ENCODE measurements around the gene AQP1. TPM values are rescaled to one million over a fixed set of nuclear protein-coding genes. Genes with fewer than 3 reads are reported as not detected.
A peak's percentile ranks its signal among the peaks of the same experiment; 100 is the strongest.

The AQP1 gene
- 68.7 and 70.4 TPM in 2 replicates for total RNA-seq (2014; rRNA removed; shearing (Covaris generic))

GRCh38 chr7:30911561-30911969 is at the start of gene AQP1:
TSS of gene AQP1 (plus strand) at chr7:30911853. CDS start at chr7:30911910, 57 bp downstream.
- peak; percentile 73 for DNase-seq (ENCODE audit: low read depth)

GRCh38 chr7:30862995-30863705 is 48.5 kb upstream of the AQP1 start:
- DNase-seq (ENCODE audit: low read depth): no peak

GRCh38 chr7:30863706-30864035 is 48.0 kb upstream of the AQP1 start:
- DNase-seq (ENCODE audit: low read depth): peak; percentile 27

- DNase-seq (ENCODE audit: low read depth): no peak
These were observed 47.6 kb upstream of the AQP1 start for GRCh38 chr7:30864101-30864500.

DNA sequence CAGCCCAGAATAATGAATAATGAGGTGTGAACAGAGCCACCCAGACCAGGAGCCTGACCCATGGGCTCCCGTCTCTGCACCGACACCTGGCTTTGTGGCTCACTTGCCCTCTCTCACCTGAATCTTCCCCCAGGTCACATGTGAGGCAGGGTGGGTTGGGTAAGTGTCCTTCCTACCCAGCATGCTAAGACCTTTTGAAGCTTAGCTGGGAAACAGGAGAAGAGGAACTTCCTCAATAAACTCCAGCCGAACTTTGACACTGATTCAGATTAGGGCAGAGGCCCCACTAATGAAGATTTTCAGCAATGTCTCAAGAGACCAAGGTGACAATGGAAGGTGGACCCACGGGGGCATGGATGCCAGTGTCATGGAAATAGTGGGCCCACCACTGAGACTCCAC is 46.6 kb upstream of the AQP1 start:
- DNase-seq (ENCODE audit: low read depth): no peak

DNA sequence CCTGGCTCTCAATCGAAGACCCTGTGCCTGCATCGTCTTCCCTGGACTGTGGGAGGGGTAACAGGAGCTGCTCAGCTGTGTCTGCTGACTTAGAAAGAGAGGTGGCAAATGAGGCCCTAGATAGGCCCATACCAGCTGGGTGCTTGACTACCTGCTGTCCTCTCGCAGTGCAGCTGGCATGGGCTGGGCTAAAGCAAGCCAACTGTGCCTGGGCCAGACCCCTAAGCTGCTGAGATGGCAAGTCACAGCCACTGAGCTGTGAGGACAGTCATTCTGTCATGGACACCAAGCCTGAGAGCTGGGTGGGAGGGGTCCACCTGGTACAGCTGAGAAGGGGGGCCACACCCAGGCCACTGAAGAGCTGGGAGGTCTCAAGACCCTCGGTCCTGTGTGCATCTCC is 45.8 kb upstream of the AQP1 start:
- no peak for DNase-seq (ENCODE audit: low read depth)

- peak; percentile 75 for DNase-seq (ENCODE audit: low read depth)
These were observed 44.7 kb upstream of the AQP1 start for GRCh38 chr7:30866939-30867338.

DNA sequence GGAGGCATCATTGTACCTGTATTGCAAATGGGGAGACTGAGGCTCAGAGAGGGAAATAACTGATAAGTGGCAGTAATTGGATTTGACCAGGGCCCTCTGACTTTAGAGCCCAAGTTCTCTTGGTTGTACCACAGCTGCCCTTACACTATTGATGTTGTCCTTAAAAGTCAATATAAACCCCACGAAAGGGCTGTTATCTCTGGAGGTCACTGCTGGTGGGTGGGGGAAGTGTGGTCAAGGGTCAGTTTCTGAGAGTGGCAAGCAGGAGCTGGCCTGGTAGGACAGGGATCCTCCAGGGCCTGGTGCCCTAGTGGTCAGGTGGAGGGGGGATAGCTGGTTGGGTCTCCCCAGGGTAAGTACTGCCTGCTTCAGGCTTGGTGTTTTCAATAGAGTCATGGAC is 44.2 kb upstream of the AQP1 start:
- DNase-seq (ENCODE audit: low read depth): no peak

DNA sequence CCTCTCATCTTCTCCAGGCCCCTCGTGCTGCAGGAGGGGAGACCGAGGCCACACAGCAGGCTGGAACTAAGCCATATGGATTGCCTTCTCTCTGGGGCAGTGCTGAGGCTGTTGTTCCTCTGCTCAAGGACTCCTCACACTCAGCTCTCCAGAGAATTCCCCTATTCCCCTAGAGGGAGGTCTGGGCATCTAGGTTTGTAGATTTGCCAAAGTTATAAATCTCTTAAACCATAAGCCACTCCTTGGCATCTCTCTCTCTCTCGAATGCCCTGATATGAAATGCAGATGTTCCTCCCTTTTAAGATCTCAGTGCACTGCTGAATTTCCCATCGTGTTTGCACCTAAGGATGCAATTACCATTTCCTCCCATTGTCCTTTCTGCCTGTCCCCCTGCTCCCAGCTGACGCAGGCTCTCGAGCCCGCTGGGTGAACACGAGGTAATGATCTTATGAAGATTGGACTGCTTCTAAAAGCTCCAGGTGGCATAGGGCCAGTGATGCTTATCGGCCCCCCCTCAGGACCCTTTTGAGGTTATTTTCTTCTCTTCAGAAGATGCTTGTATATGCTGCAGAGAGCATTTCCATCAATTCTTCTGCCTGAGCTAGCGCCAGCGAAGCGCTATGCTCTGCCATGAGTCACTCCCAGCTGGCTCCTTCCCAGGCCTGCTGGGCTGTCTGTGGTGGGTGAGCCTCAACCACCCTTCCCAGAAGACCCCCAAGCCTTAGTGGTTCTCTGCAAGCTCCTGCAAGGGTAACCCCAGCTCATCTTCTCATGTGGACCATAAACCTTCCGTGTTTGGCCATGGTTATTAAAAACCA is 41.6 kb upstream of the AQP1 start:
- DNase-seq (ENCODE audit: low read depth): peak; percentile 94

- no peak for DNase-seq (ENCODE audit: low read depth)
These were observed 40.7 kb upstream of the AQP1 start for GRCh38 chr7:30870821-30871518.

DNA sequence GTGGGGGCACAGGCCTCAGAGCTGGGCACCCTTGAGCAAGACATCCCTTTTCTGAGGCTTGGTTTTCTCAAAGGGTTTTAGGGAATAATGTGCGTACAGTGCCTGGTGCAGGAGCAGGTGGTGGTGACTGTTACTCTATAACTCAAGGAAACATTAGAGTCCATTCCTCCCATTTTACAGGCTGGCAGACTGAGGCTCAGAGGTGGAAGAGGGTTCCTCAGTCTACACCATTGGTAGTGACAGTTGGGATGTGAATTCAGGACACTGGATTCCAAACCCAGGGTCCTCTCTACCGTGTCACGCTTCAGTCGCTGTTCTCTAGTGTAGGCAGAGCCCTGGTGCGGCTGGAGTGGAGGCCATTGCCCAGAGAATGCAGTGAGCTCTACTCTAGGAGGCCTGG is 40.0 kb upstream of the AQP1 start:
- no peak for DNase-seq (ENCODE audit: low read depth)

GRCh38 chr7:30873207-30873606 is 38.4 kb upstream of the AQP1 start:
- no peak for DNase-seq (ENCODE audit: low read depth)

DNA sequence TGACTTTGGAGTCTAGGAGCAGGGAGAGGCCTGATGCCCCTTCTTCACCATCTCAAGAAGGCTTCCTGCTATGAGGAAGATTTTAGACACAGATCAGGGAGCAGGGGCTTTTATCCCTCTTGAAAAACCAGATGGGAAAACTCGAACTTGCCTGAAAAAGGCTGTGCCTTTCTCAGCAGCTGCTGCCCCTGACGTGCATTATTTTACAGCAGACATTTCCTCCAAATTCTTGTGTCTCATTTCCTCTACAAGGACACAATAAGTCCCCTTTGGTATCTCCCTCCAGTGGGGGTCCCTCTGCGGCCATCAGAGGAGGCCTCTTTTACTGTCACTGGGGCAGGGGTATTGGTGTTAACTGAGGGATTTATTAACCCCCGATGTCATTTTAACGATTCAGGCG is 38.0 kb upstream of the AQP1 start:
- DNase-seq (ENCODE audit: low read depth): no peak

GRCh38 chr7:30874656-30875302 is 36.9 kb upstream of the AQP1 start:
- DNase-seq (ENCODE audit: low read depth): peak; percentile 55

- DNase-seq (ENCODE audit: low read depth): no peak
These were observed 34.5 kb upstream of the AQP1 start for GRCh38 chr7:30877015-30877769.

DNA sequence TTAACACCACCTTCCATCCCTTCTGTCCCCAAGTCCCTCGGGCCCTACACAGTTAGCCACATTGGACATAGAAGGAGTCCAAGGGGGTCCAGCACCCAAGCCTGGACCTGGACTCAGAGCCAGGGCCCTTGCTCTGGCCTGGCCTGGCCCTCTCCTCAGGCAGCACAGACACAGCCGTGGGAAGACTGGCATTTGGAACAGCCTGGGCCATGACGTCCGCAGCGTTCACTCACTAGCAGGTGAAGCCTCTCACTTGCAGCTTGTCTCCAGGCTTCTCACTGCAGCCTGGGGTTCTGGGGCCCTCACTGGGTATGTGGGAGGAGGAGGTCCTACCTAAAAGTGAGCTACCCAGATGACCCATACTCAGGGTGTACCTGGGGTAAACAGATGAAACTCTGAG is 33.7 kb upstream of the AQP1 start:
- DNase-seq (ENCODE audit: low read depth): no peak

- DNase-seq (ENCODE audit: low read depth): no peak
These were observed 32.2 kb upstream of the AQP1 start for GRCh38 chr7:30879139-30880124.

GRCh38 chr7:30880125-30880720 is 31.4 kb upstream of the AQP1 start:
- peak; percentile 73 for DNase-seq (ENCODE audit: low read depth)

- no peak for DNase-seq (ENCODE audit: low read depth)
These were observed 30.7 kb upstream of the AQP1 start for GRCh38 chr7:30880941-30881340.

DNA sequence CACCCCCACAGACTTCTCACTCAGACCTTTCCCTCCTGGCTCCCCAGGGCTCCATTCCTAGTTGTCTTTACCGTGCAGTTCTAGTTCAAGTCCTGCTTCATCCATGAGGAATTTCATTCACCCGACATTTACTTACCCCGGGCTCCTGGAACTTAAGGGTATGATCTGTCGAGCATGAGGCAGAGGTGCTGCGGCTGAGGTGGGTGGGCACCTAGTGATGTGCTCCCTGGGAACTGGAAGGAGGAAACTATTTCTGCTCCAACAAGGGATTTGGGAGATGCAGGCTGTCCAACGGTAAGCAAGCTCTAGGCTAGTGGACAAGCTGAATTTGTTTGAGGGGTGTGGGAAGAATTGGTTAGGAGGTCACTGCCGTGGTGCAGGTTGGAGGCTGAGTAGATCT is 30.2 kb upstream of the AQP1 start:
- no peak for DNase-seq (ENCODE audit: low read depth)

Measured in RPMI7951 (cell line).